Ovary (tissue), 3 donors: ENCODE results near the gene ACAP3.
A peak's percentile ranks its signal among the peaks of the same experiment; 100 is the strongest.

Experiments used
- EP300 ChIP-seq: sonication (generic); formaldehyde crosslinking; IDR thresholded peaks from one replicate; pipeline ENCODE4 v1.6.1; 2017; ENCODE audit warnings: antibody characterized with exemption
- POLR2A ChIP-seq: fragments of 450-650 bp; IDR thresholded peaks from one replicate; pipeline ENCODE4 v1.6.1; 2017; ENCODE audit warnings: antibody characterized with exemption, mild to moderate bottlenecking, moderate library complexity
- TF ChIP-seq, protein P1 (sequence below), 3 donors: fragments of 450-650 bp in 2 of 3; fragments of 200-600 bp in 1 of 3; IDR thresholded peaks; one replicate each; pipeline versions ENCODE4 v1.5.1 to v1.8.0; 2016 to 2022; ENCODE audit warnings: antibody characterized with exemption in 3 of 3, mild to moderate bottlenecking in 1 of 3
- donor health status: DM: no; HTN: no; CAD: no.

GRCh38 chr1:1304331-1305299 is 3.1 kb downstream of the ACAP3 start:
- TF ChIP-seq POLR2A (peak; percentile 26), EP300 (no peak)
- TF ChIP-seq, protein P1, sequence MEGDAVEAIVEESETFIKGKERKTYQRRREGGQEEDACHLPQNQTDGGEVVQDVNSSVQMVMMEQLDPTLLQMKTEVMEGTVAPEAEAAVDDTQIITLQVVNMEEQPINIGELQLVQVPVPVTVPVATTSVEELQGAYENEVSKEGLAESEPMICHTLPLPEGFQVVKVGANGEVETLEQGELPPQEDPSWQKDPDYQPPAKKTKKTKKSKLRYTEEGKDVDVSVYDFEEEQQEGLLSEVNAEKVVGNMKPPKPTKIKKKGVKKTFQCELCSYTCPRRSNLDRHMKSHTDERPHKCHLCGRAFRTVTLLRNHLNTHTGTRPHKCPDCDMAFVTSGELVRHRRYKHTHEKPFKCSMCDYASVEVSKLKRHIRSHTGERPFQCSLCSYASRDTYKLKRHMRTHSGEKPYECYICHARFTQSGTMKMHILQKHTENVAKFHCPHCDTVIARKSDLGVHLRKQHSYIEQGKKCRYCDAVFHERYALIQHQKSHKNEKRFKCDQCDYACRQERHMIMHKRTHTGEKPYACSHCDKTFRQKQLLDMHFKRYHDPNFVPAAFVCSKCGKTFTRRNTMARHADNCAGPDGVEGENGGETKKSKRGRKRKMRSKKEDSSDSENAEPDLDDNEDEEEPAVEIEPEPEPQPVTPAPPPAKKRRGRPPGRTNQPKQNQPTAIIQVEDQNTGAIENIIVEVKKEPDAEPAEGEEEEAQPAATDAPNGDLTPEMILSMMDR (IDR thresholded peaks at IDR 0.05) = peak in 1 of 3 donors; percentile 26
